Ectodermal cell (in vitro differentiated cells): ENCODE results near the gene DHRS7B.
"Not testable (repeated sequence)": the region's sequence is repeated elsewhere in the genome, so short reads cannot be mapped to it uniquely, and the experiment has no call there.

Source experiments
- H3K27ac ChIP-seq: 2 replicates; pipeline ENCODE4 v1.7.0; 2013; ENCODE audit warnings: mild to moderate bottlenecking, low read depth, low read length; ENCODE audit not compliant: insufficient read depth, poor library complexity, severe bottlenecking
- H3K27me3 ChIP-seq: 2 replicates; pipeline ENCODE4 v1.7.0; 2013; ENCODE audit warnings: mild to moderate bottlenecking, low read length; ENCODE audit not compliant: insufficient read depth, control insufficient read depth, poor library complexity, severe bottlenecking
- H3K36me3 ChIP-seq: one replicate; pipeline ENCODE4 v1.7.0; 2013; ENCODE audit warnings: low read length; ENCODE audit not compliant: control insufficient read depth, insufficient read depth
- H3K4me1 ChIP-seq: one replicate; pipeline ENCODE4 v1.7.0; 2013; ENCODE audit warnings: low read length; ENCODE audit not compliant: control insufficient read depth, insufficient read depth
- H3K4me3 ChIP-seq: 2 replicates; pipeline ENCODE4 v1.7.0; 2013; ENCODE audit warnings: low read depth, low read length, control low read depth; ENCODE audit not compliant: insufficient read depth
- H3K9me3 ChIP-seq: 2 replicates; pipeline ENCODE4 v1.7.0; 2013; ENCODE audit warnings: mild to moderate bottlenecking, low read length, moderate library complexity; ENCODE audit not compliant: control insufficient read depth
- WGBS, 2 experiments: methylation state at CpG; one replicate each; pipeline ENCODE4 v1.1.7; 2013; ENCODE audit warnings: missing lambda C conversion rate in 2 of 2; 5-methylcytosine and 5-hydroxymethylcytosine counted together

DHRS7B gene

GRCh38 chr17:21129023-21129681 lies 2.4 kb downstream of the DHRS7B start:
- 91 to 96% methylated on average over 8 to 9 of the region's 9 CpGs for WGBS, 2 experiments
- Histone ChIP-seq H3K4me3 (no peak overlapping the region), H3K4me1 (peaks cover 4% of the 10 kb centered on the region), H3K9me3 (no peaks in the 10 kb centered on the region), H3K27me3 (no peaks in the 10 kb centered on the region), H3K36me3 (no peaks in the 10 kb centered on the region), H3K27ac (no peak overlapping the region)

GRCh38 chr17:21131137-21131536 lies 4.4 kb downstream of the DHRS7B start:
- Histone ChIP-seq H3K9me3 (peaks cover under 1% of the 10 kb centered on the region), H3K27ac (no peak overlapping the region), H3K27me3 (no peaks in the 10 kb centered on the region), H3K4me1 (peaks cover under 1% of the 10 kb centered on the region), H3K4me3 (no peak overlapping the region), H3K36me3 (no peaks in the 10 kb centered on the region)
- 90 to 91% methylated on average over 4 of the region's 4 CpGs for WGBS, 2 experiments

- no peak overlapping the region for H3K4me3 ChIP-seq
- 92 to 97% methylated on average over 1 of the region's 1 CpG for WGBS, 2 experiments
- no peak overlapping the region for H3K27ac ChIP-seq
- no peaks in the 10 kb centered on the region for H3K27me3 ChIP-seq
- peaks cover 2% of the 10 kb centered on the region for H3K9me3 ChIP-seq
- no peaks in the 10 kb centered on the region for H3K4me1 ChIP-seq
- H3K36me3 ChIP-seq: no peaks in the 10 kb centered on the region
These were observed 5.7 kb downstream of the DHRS7B start for GRCh38 chr17:21132428-21132827.

- Histone ChIP-seq H3K4me3 (no peak overlapping the region), H3K36me3 (no peaks in the 10 kb centered on the region), H3K27ac (no peak overlapping the region), H3K9me3 (peaks cover 9% of the 10 kb centered on the region), H3K27me3 (no peaks in the 10 kb centered on the region), H3K4me1 (no peaks in the 10 kb centered on the region)
- 83 to 93% methylated on average over 2 of the region's 2 CpGs for WGBS, 2 experiments
These were observed 7.8 kb downstream of the DHRS7B start for GRCh38 chr17:21134559-21134958.

GRCh38 chr17:21140911-21141310 lies 14.1 kb downstream of the DHRS7B start:
- Histone ChIP-seq H3K4me1 (no peaks in the 10 kb centered on the region), H3K9me3 (peaks cover 11% of the 10 kb centered on the region)
- 85 to 92% methylated on average over 6 of the region's 6 CpGs for WGBS, 2 experiments

GRCh38 chr17:21141331-21141730 lies 14.6 kb downstream of the DHRS7B start:
- 80 to 95% methylated on average over 2 of the region's 2 CpGs for WGBS, 2 experiments
- peaks cover 9% of the 10 kb centered on the region for H3K9me3 ChIP-seq

More at GRCh38 chr17:21140911-21141310, 14.1 kb downstream of the DHRS7B start:
- Histone ChIP-seq H3K27ac (no peak overlapping the region), H3K4me3 (no peak overlapping the region), H3K36me3 (no peaks in the 10 kb centered on the region), H3K27me3 (no peaks in the 10 kb centered on the region)

GRCh38 chr17:21142065-21142464 lies 15.3 kb downstream of the DHRS7B start:
- H3K4me3 ChIP-seq, H3K27me3 ChIP-seq, H3K9me3 ChIP-seq, H3K4me1 ChIP-seq, H3K27ac ChIP-seq, H3K36me3 ChIP-seq: not testable (repeated sequence)
- WGBS, 2 experiments: 93% methylated on average over 12 of the region's 12 CpGs

More at GRCh38 chr17:21141331-21141730, 14.6 kb downstream of the DHRS7B start:
- Histone ChIP-seq H3K27ac (no peak overlapping the region), H3K36me3 (no peaks in the 10 kb centered on the region), H3K27me3 (no peaks in the 10 kb centered on the region), H3K4me1 (no peaks in the 10 kb centered on the region), H3K4me3 (no peak overlapping the region)

- no peak overlapping the region for H3K27ac ChIP-seq
- H3K27me3 ChIP-seq: no peaks in the 10 kb centered on the region
- peaks cover 6% of the 10 kb centered on the region for H3K9me3 ChIP-seq
- H3K4me1 ChIP-seq: no peaks in the 10 kb centered on the region
- no peak overlapping the region for H3K4me3 ChIP-seq
- 97 to 98% methylated on average over 3 of the region's 3 CpGs for WGBS, 2 experiments
- H3K36me3 ChIP-seq: peaks cover 3% of the 10 kb centered on the region
These were observed 16.9 kb downstream of the DHRS7B start for GRCh38 chr17:21143695-21144094.

- WGBS, 2 experiments: 77 to 79% methylated on average over 3 of the region's 3 CpGs
- H3K4me3 ChIP-seq, H3K36me3 ChIP-seq, H3K27ac ChIP-seq, H3K4me1 ChIP-seq, H3K9me3 ChIP-seq, H3K27me3 ChIP-seq: not testable (repeated sequence)
These were observed 17.5 kb downstream of the DHRS7B start for GRCh38 chr17:21144299-21144698.

- no peak overlapping the region for H3K4me3 ChIP-seq
- H3K36me3 ChIP-seq: peaks cover 3% of the 10 kb centered on the region
- no peaks in the 10 kb centered on the region for H3K4me1 ChIP-seq
- 91 to 95% methylated on average over 2 to 3 of the region's 3 CpGs for WGBS, 2 experiments
- peaks cover 2% of the 10 kb centered on the region for H3K9me3 ChIP-seq
- H3K27ac ChIP-seq: no peak overlapping the region
- H3K27me3 ChIP-seq: no peaks in the 10 kb centered on the region
These were observed 19.7 kb downstream of the DHRS7B start for GRCh38 chr17:21146362-21147015.
